A549 (cell line): ENCODE data around the gene TGFBI.
A peak's percentile ranks its signal among the peaks of the same experiment; 100 is the strongest.

ENCODE experiments used
- CBX2 ChIP-seq: fragments of 200-600 bp; sonication (generic); IDR thresholded peaks from 2 replicates; pipeline ENCODE4 v1.6.1; 2016; ENCODE audit warnings: low read depth, mild to moderate bottlenecking, borderline replicate concordance
- CEBPB ChIP-seq, 2 experiments: fragments of >200 bp in 1 of 2; sonication (Bioruptor Twin) in 1 of 2; formaldehyde crosslinking in 1 of 2; IDR thresholded peaks; 2 replicates each; pipeline ENCODE4 v1.6.1; 2012 to 2016
- EHMT2 ChIP-seq: fragments of 200-600 bp; sonication (generic); IDR thresholded peaks from 2 replicates; pipeline ENCODE4 v1.6.1; 2016; ENCODE audit warnings: antibody characterized with exemption, low read depth, mild to moderate bottlenecking, moderate library complexity
- EP300 ChIP-seq, 2 experiments: fragments of >200 bp; sonication (Bioruptor Twin); formaldehyde crosslinking; IDR thresholded peaks; 2 replicates in 1 of 2; 3 replicates in 1 of 2; pipeline ENCODE4 v1.6.1; 2016 to 2017
- FOSL2 ChIP-seq, 2 experiments: fragments of 450-650 bp in 1 of 2; fragments of >200 bp in 1 of 2; sonication (Bioruptor Twin) in 1 of 2; formaldehyde crosslinking; IDR thresholded peaks; 2 replicates each; pipeline versions ENCODE4 v1.5.0 to v1.6.1; 2016 to 2020; ENCODE audit warnings: mild to moderate bottlenecking in 1 of 2, moderate library complexity in 1 of 2
- HOXB13 ChIP-seq: fragments of 250-450 bp; sonication (Bioruptor Pico); IDR thresholded peaks from 2 replicates; pipeline ENCODE4 v1.5.0; 2020; ENCODE audit warnings: low read depth, mild to moderate bottlenecking, moderate library complexity
- JUN ChIP-seq, 2 experiments: fragments of >200 bp; sonication (Bioruptor Twin); formaldehyde crosslinking; IDR thresholded peaks; 2 replicates in 1 of 2; 3 replicates in 1 of 2; pipeline ENCODE4 v1.6.1; 2016 to 2017
- POLR2A ChIP-seq: IDR thresholded peaks from 2 replicates; pipeline ENCODE4 v1.6.1; 2012; ENCODE audit warnings: mild to moderate bottlenecking, low read length
- RFX5 ChIP-seq: fragments of 450-650 bp; IDR thresholded peaks from 2 replicates; pipeline ENCODE4 v1.7.1; 2014; ENCODE audit warnings: antibody characterized with exemption, mild to moderate bottlenecking, moderate library complexity
- TF ChIP-seq, protein P1 (sequence below): fragments of >200 bp; sonication (Bioruptor Twin); formaldehyde crosslinking; IDR thresholded peaks from 3 replicates; pipeline ENCODE4 v1.5.1; 2016
- TF ChIP-seq, protein P2 (sequence below): fragments of >200 bp; sonication (Bioruptor Twin); formaldehyde crosslinking; IDR thresholded peaks from 3 replicates; pipeline ENCODE4 v1.6.1; 2016
- TF ChIP-seq, protein P3 (sequence below): IDR thresholded peaks from 2 replicates; pipeline ENCODE4 v1.6.1; 2012
- TF ChIP-seq, protein P4 (sequence below): IDR thresholded peaks from 2 replicates; pipeline ENCODE4 v1.6.1; 2012

DNA sequence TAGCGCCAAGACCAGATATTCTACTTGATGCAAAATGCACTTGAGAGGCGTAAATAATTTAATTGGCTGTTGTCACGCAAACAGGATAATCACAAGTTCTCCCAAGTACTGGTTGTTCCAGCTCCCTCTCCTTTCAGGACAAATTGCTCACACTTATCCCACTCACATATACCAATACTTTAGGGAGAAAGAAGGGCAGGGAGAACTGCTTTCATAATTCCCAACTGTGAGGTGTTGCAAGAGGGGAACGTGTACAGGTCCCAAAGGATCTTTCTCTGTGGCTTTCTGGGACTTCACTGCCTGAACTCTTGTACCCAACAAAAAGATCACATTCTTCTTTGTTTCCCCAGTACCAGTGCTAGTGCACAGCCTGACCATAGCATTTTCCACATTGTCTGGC lies 21.5 kb upstream of the TGFBI start:
- TF ChIP-seq, protein P1, sequence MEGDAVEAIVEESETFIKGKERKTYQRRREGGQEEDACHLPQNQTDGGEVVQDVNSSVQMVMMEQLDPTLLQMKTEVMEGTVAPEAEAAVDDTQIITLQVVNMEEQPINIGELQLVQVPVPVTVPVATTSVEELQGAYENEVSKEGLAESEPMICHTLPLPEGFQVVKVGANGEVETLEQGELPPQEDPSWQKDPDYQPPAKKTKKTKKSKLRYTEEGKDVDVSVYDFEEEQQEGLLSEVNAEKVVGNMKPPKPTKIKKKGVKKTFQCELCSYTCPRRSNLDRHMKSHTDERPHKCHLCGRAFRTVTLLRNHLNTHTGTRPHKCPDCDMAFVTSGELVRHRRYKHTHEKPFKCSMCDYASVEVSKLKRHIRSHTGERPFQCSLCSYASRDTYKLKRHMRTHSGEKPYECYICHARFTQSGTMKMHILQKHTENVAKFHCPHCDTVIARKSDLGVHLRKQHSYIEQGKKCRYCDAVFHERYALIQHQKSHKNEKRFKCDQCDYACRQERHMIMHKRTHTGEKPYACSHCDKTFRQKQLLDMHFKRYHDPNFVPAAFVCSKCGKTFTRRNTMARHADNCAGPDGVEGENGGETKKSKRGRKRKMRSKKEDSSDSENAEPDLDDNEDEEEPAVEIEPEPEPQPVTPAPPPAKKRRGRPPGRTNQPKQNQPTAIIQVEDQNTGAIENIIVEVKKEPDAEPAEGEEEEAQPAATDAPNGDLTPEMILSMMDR: no peak
- TF ChIP-seq HOXB13 (CRISPR knock-in tag) (no peak), FOSL2 (IDR thresholded peaks at IDR 0.05) (no peak), FOSL2 (CRISPR knock-in tag; IDR thresholded peaks at IDR 0.05) (no peak), POLR2A (no peak), CEBPB (IDR thresholded peaks at IDR 0.05) (peak in 1 of 2 experiments; percentile 66; a peak in 1 of 4 replicates), CBX2 (no peak), EHMT2 (no peak), JUN (IDR thresholded peaks at IDR 0.05) (no peak), EP300 (IDR thresholded peaks at IDR 0.05) (no peak), RFX5 (no peak)
- TF ChIP-seq, protein P2, sequence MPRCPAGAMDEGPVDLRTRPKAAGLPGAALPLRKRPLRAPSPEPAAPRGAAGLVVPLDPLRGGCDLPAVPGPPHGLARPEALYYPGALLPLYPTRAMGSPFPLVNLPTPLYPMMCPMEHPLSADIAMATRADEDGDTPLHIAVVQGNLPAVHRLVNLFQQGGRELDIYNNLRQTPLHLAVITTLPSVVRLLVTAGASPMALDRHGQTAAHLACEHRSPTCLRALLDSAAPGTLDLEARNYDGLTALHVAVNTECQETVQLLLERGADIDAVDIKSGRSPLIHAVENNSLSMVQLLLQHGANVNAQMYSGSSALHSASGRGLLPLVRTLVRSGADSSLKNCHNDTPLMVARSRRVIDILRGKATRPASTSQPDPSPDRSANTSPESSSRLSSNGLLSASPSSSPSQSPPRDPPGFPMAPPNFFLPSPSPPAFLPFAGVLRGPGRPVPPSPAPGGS: no peak
- TF ChIP-seq, protein P3, sequence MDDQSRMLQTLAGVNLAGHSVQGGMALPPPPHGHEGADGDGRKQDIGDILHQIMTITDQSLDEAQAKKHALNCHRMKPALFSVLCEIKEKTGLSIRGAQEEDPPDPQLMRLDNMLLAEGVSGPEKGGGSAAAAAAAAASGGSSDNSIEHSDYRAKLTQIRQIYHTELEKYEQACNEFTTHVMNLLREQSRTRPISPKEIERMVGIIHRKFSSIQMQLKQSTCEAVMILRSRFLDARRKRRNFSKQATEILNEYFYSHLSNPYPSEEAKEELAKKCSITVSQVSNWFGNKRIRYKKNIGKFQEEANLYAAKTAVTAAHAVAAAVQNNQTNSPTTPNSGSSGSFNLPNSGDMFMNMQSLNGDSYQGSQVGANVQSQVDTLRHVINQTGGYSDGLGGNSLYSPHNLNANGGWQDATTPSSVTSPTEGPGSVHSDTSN: no peak
- TF ChIP-seq, protein P4, sequence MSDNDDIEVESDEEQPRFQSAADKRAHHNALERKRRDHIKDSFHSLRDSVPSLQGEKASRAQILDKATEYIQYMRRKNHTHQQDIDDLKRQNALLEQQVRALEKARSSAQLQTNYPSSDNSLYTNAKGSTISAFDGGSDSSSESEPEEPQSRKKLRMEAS: no peak
